ENCODE measurements around the gene PDZRN4.

- TF ChIP-seq CTCF (conservative IDR thresholded peaks at IDR 0.05; ENCODE audit: low read length) = no peak
- TF ChIP-seq EZH2phosphoT487 (IDR thresholded peaks at IDR 0.05; ENCODE audit: borderline replicate concordance) = no peak
Observed at GRCh38 chr12:41293461-41293860, 105.3 kb downstream of the PDZRN4 start.
